Neural cell (in vitro differentiated cells): ENCODE measurements around the gene ZG16B. TPM values are rescaled to one million over a fixed set of nuclear protein-coding genes. Genes with fewer than 3 reads are reported as not detected.

Experiments used
- H2AFZ ChIP-seq: fragments of 200-600, 300-800 bp; sonication (generic), shearing (Covaris generic); 2 replicates; pipeline ENCODE4 v1.6.0; 2014; ENCODE audit warnings: low read depth, mild to moderate bottlenecking, antibody characterized with exemption, low read length, moderate library complexity
- H3F3A ChIP-seq: fragments of 200-600 bp; shearing (Covaris generic); 2 replicates; pipeline ENCODE4 v1.6.1; 2016; ENCODE audit warnings: mild to moderate bottlenecking, moderate library complexity, mixed read lengths, antibody characterized with exemption, low read length; ENCODE audit not compliant: insufficient read depth, poor library complexity, severe bottlenecking
- H3K27ac ChIP-seq: fragments of 200-600, 300-800 bp; sonication (generic), shearing (Covaris generic); 2 replicates; pipeline ENCODE4 v1.5.1; 2014; ENCODE audit warnings: mild to moderate bottlenecking, low read length, moderate library complexity
- H3K27me3 ChIP-seq: fragments of 300-800, 200-600 bp; sonication (generic), shearing (Covaris generic); 2 replicates; pipeline ENCODE4 v1.6.0; 2014; ENCODE audit warnings: mild to moderate bottlenecking, low read depth, low read length, moderate library complexity; ENCODE audit not compliant: insufficient read depth
- H3K36me3 ChIP-seq: fragments of 300-800, 200-600 bp; sonication (generic), shearing (Covaris generic); 2 replicates; pipeline ENCODE4 v1.5.1; 2014; ENCODE audit warnings: mild to moderate bottlenecking, antibody characterized with exemption, low read length, moderate library complexity; ENCODE audit not compliant: insufficient read depth
- H3K4me2 ChIP-seq: fragments of 300-800, 200-600 bp; sonication (generic), shearing (Covaris generic); 2 replicates; pipeline ENCODE4 v1.6.0; 2014; ENCODE audit warnings: mild to moderate bottlenecking, low read length
- H3K4me3 ChIP-seq: fragments of 300-800, 200-600 bp; sonication (generic), shearing (Covaris generic); 2 replicates; pipeline ENCODE4 v1.5.1; 2014; ENCODE audit warnings: mild to moderate bottlenecking, low read length, moderate library complexity
- H3K79me2 ChIP-seq: fragments of 200-600 bp; shearing (Covaris generic); replicated peaks from 2 replicates; pipeline ENCODE4 v1.6.0; 2014; ENCODE audit warnings: mild to moderate bottlenecking, low read length, moderate library complexity; ENCODE audit not compliant: insufficient read depth
- H3K9ac ChIP-seq: fragments of 300-800, 200-600 bp; sonication (generic), shearing (Covaris generic); 2 replicates; pipeline ENCODE4 v1.6.1; 2016; ENCODE audit warnings: mild to moderate bottlenecking, low read length, mixed read lengths
- H3K9me2 ChIP-seq: fragments of 200-600 bp; shearing (Covaris generic); 2 replicates; pipeline ENCODE4 v1.6.1; 2016; ENCODE audit warnings: mild to moderate bottlenecking, low read length, mixed read lengths; ENCODE audit not compliant: insufficient read depth
- H3K9me3 ChIP-seq: fragments of 200-600, 300-800 bp; sonication (generic), shearing (Covaris generic); 2 replicates; pipeline ENCODE4 v1.6.1; 2016; ENCODE audit warnings: mild to moderate bottlenecking, mixed run types, low read length, moderate library complexity, mixed read lengths
- H4K20me1 ChIP-seq: fragments of 200-600 bp; shearing (Covaris generic); 2 replicates; pipeline ENCODE4 v1.6.1; 2016; ENCODE audit warnings: mild to moderate bottlenecking, mixed run types; ENCODE audit not compliant: insufficient read depth
- EP300 ChIP-seq: fragments of 450-650 bp; conservative IDR thresholded peaks from 2 replicates; pipeline ENCODE4 v1.6.1; 2014; ENCODE audit warnings: antibody characterized with exemption, mild to moderate bottlenecking, moderate library complexity; ENCODE audit not compliant: poor library complexity, severe bottlenecking
- EZH2 ChIP-seq: fragments of 200-600, 300-800 bp; shearing (Covaris generic), sonication (generic); IDR thresholded peaks from 2 replicates; pipeline ENCODE4 v1.6.1; 2014; ENCODE audit warnings: antibody characterized with exemption, low read length, borderline replicate concordance, mild to moderate bottlenecking; ENCODE audit not compliant: insufficient read depth, poor library complexity, severe bottlenecking
- MXI1 ChIP-seq: fragments of 450-650 bp; conservative IDR thresholded peaks from 2 replicates; pipeline ENCODE4 v1.6.1; 2014; ENCODE audit warnings: antibody characterized with exemption, mild to moderate bottlenecking; ENCODE audit not compliant: poor library complexity, severe bottlenecking
- POLR2AphosphoS5 ChIP-seq: IDR thresholded peaks from 2 replicates; pipeline ENCODE4 v1.6.1; 2012
- RAD21 ChIP-seq: fragments of 450-650 bp; conservative IDR thresholded peaks from 2 replicates; pipeline ENCODE4 v1.6.1; 2014; ENCODE audit warnings: antibody characterized with exemption, mild to moderate bottlenecking, moderate library complexity
- SMC3 ChIP-seq: fragments of 450-650 bp; conservative IDR thresholded peaks from 2 replicates; pipeline ENCODE4 v1.6.1; 2014; ENCODE audit warnings: antibody characterized with exemption, mild to moderate bottlenecking, moderate library complexity; ENCODE audit not compliant: poor library complexity
- TAF1 ChIP-seq: IDR thresholded peaks from 2 replicates; pipeline ENCODE4 v1.6.1; 2012; ENCODE audit warnings: low read depth
- polyA plus RNA-seq: library from polyadenylated mRNA; depleted of rRNA; stranded (reverse); fragments of >200 nt; gene quantifications from 2 replicates; pipeline ENCODE4 v1.2.3, GENCODE V29; 2014
- TF ChIP-seq, protein P1 (sequence below): fragments of 450-650 bp; IDR thresholded peaks from 2 replicates; pipeline ENCODE4 v1.5.1; 2014; ENCODE audit warnings: antibody characterized with exemption, mild to moderate bottlenecking, moderate library complexity; ENCODE audit not compliant: poor library complexity, severe bottlenecking
- TF ChIP-seq, protein P2 (sequence below): IDR thresholded peaks from 2 replicates; pipeline ENCODE4 v1.6.1; 2012; ENCODE audit warnings: borderline replicate concordance

Gene ZG16B
- polyA plus RNA-seq, 1 donor from 2014 or later: not detected

DNA sequence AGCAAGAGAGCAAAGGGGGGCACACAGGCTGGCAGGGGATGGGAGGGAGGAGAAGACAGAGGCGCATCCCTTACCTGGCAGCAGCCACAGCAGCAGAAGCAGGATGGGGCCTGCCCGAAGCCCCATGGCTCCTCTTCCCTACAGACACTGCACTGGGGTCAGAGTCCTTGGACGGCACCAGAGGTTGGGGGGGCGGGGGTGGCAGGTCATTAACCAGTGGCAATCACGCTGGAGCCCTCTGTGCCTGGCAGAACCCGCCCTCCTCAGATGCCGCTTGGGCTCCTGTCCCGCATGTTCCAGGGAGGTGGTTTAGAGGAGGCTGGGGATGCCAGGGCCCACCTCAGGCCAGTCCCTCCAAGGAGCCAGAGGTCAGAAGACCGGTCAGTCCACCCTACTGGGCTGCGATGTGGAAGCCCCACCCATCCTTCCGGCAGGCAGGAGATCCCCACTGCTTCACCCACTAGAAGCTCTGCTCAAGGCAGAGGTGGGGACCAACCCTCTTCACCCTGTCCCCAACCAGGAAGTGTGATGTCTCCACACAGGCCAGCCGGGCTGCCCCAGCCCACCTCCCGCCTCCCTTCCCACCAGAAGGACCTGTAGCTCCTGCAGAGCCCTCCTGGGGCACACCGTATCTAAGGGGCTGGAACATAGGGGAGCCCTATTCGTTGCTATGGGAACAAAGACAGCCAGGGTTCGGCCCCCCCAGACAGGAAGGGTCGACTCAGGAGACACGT lies 11.7 kb downstream of the ZG16B start:
- no peaks in the 10 kb centered on the region for H4K20me1 ChIP-seq
- no peak overlapping the region for H3K4me2 ChIP-seq
- H3K79me2 ChIP-seq: no peaks in the 10 kb centered on the region
- no peak overlapping the region for H3K27ac ChIP-seq
- H3K9me2 ChIP-seq: no peaks in the 10 kb centered on the region
- no peaks in the 10 kb centered on the region for H3K9me3 ChIP-seq
- H3F3A ChIP-seq: no peaks in the 10 kb centered on the region
- H2AFZ ChIP-seq: no peak overlapping the region
- TF ChIP-seq EP300 (no peak), SMC3 (no peak), POLR2AphosphoS5 (no peak), MXI1 (no peak), TAF1 (no peak), EZH2 (no peak), RAD21 (no peak)
- TF ChIP-seq, protein P1, sequence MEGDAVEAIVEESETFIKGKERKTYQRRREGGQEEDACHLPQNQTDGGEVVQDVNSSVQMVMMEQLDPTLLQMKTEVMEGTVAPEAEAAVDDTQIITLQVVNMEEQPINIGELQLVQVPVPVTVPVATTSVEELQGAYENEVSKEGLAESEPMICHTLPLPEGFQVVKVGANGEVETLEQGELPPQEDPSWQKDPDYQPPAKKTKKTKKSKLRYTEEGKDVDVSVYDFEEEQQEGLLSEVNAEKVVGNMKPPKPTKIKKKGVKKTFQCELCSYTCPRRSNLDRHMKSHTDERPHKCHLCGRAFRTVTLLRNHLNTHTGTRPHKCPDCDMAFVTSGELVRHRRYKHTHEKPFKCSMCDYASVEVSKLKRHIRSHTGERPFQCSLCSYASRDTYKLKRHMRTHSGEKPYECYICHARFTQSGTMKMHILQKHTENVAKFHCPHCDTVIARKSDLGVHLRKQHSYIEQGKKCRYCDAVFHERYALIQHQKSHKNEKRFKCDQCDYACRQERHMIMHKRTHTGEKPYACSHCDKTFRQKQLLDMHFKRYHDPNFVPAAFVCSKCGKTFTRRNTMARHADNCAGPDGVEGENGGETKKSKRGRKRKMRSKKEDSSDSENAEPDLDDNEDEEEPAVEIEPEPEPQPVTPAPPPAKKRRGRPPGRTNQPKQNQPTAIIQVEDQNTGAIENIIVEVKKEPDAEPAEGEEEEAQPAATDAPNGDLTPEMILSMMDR: no peak
- TF ChIP-seq, protein P2, sequence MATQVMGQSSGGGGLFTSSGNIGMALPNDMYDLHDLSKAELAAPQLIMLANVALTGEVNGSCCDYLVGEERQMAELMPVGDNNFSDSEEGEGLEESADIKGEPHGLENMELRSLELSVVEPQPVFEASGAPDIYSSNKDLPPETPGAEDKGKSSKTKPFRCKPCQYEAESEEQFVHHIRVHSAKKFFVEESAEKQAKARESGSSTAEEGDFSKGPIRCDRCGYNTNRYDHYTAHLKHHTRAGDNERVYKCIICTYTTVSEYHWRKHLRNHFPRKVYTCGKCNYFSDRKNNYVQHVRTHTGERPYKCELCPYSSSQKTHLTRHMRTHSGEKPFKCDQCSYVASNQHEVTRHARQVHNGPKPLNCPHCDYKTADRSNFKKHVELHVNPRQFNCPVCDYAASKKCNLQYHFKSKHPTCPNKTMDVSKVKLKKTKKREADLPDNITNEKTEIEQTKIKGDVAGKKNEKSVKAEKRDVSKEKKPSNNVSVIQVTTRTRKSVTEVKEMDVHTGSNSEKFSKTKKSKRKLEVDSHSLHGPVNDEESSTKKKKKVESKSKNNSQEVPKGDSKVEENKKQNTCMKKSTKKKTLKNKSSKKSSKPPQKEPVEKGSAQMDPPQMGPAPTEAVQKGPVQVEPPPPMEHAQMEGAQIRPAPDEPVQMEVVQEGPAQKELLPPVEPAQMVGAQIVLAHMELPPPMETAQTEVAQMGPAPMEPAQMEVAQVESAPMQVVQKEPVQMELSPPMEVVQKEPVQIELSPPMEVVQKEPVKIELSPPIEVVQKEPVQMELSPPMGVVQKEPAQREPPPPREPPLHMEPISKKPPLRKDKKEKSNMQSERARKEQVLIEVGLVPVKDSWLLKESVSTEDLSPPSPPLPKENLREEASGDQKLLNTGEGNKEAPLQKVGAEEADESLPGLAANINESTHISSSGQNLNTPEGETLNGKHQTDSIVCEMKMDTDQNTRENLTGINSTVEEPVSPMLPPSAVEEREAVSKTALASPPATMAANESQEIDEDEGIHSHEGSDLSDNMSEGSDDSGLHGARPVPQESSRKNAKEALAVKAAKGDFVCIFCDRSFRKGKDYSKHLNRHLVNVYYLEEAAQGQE: no peak
- H3K36me3 ChIP-seq: no peaks in the 10 kb centered on the region
- no peak overlapping the region for H3K4me3 ChIP-seq
- H3K9ac ChIP-seq: no peak overlapping the region
- H3K27me3 ChIP-seq: no peaks in the 10 kb centered on the region

DNA sequence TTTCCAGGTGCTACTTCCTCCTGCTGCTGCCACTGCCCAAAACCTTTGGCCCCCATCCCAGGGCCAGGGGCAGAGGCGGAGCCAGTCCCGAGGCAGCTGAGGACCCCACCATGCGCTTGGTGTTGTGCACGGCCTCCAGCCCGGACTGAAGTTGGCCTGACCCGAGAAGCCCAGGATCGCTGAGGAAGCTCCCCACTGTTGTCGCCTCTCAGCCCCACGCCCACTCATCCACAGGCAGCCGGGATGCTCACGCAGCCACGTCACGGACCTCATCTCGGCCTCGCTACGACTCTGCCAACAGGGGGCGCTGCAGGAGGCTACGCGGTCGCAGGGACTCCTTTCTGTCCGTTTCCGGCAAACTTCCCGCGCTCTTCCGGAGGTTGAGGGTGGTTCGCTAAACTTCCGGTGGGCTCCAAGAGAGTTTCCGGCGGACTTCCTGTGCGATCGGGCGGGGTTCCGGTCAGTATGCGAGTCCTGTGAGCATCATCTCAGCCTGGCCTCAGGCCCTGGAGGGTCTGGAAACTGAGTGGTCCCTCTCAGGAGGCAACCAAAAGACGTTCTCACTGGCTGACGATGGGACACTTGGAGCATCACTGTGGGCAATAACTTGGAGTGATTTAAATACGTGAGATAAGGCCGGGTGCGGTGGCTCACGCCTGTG lies 12.4 kb downstream of the ZG16B start:
- Histone ChIP-seq H3K27me3 (no peaks in the 10 kb centered on the region), H3K9me2 (no peaks in the 10 kb centered on the region), H3K4me3 (no peak overlapping the region), H3K9me3 (no peaks in the 10 kb centered on the region), H3K9ac (no peak overlapping the region), H2AFZ (no peak overlapping the region), H3K27ac (no peak overlapping the region), H4K20me1 (no peaks in the 10 kb centered on the region), H3K4me2 (no peak overlapping the region), H3K79me2 (no peaks in the 10 kb centered on the region), H3F3A (no peaks in the 10 kb centered on the region), H3K36me3 (no peaks in the 10 kb centered on the region)
- TF ChIP-seq EZH2 (no peak), MXI1 (no peak), TAF1 (no peak), EP300 (no peak), RAD21 (no peak)
- TF ChIP-seq, protein P2: no peak
- TF ChIP-seq, protein P1: no peak
